Stimulated activated CD8-positive, alpha-beta memory T cell treated with anti-CD3 and anti-CD28 coated beads, Interleukin-7, amount 100 ng/mL, for 1 hour (primary cell): ENCODE measurements around the gene APBA2.
"Not testable (repeated sequence)": the region's sequence is repeated elsewhere in the genome, so short reads cannot be mapped to it uniquely, and the experiment has no call there.

Experiments used
- DNase-seq, 2 donors: peaks; one replicate each; pipeline ENCODE4 v3.0.0-alpha.2; 2020; ENCODE audit warnings: low read depth in 2 of 2

Gene APBA2

GRCh38 chr15:28878209-28878608, 7.6 kb upstream of the APBA2 start:
- no peak for DNase-seq

GRCh38 chr15:28879551-28879950, 6.2 kb upstream of the APBA2 start:
- DNase-seq, result no peak

- DNase-seq, result no peak
Observed at GRCh38 chr15:28880680-28881079, 5.1 kb upstream of the APBA2 start.

DNA sequence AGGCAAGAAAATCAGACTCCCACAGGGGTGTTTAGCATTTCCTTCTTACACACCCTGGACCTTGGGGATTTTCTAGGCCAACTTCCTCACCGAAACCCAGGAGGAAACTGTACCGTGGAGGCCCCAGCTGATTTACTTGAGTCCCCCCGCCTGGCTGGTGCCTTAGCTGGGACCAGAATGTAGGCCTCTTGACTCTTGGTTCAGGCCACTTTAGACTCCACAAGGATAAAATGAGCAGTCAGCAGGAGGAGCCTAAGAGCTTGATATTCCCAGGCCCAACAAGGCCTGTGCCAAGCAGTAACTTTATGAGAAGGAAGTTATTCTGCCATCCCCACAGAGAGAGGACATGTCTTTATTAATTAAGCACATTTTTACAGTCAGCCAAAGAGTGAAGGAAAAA, 4.6 kb upstream of the APBA2 start:
- DNase-seq, result no peak

DNA sequence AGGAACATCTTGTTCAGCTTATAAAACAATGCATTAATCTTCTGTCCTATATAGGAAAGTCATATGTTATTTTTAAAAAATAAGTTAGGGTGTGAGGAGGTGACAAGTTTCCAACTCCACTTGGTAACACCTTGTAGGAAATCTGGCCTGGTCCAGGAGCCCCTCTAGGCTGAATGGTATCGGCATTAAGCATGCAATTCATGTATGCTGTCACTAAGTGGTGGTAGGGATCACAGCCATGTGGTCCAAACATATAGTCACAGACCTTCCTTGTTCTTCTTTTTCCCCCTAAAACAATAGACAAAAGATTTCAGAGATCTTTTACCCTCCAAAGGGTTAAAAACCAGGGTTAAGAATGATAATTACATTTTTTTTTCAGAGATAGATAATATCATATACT, 4.2 kb upstream of the APBA2 start:
- DNase-seq, result no peak

DNA sequence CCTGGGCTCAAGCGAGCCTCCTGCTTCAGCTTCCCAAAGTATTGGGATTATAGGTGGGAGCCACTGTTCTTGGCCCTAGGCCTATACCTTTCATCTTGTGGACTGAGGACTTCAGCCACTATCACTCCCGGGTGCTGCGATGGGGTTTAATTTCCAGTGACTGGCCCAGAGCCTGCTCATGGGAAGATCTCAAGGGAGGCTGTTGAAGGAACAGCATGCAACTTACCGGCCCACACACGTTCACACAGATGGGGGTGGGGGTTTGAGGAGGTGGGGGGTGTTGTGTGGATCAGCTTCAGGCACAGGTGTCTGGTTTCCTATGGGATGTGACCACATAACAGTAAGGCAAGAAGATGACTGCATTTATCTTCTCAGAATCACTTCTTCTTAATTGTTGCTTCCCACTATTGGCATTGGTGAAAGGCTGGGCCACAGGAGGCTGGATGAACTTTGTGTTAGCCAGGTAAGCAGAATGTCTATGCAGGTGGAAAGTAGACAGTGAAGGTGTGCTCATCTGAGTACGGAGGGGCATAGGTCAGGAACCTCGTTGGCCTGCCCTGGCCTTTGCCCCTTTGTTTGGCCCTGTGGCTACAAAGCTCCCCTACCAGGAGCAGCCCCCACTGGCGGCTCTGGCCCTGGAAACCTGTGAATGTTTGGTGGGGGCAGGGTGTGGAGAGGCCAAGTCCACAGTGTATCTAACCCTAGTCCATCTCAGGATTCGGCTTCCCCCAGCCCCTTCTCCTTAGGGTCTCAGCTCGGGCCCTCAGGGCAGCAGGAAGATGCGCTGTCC, 1.4 kb upstream of the APBA2 start:
- DNase-seq, result no peak

GRCh38 chr15:28885128-28885629, 595 bp upstream of the APBA2 start:
- no peak for DNase-seq

DNA sequence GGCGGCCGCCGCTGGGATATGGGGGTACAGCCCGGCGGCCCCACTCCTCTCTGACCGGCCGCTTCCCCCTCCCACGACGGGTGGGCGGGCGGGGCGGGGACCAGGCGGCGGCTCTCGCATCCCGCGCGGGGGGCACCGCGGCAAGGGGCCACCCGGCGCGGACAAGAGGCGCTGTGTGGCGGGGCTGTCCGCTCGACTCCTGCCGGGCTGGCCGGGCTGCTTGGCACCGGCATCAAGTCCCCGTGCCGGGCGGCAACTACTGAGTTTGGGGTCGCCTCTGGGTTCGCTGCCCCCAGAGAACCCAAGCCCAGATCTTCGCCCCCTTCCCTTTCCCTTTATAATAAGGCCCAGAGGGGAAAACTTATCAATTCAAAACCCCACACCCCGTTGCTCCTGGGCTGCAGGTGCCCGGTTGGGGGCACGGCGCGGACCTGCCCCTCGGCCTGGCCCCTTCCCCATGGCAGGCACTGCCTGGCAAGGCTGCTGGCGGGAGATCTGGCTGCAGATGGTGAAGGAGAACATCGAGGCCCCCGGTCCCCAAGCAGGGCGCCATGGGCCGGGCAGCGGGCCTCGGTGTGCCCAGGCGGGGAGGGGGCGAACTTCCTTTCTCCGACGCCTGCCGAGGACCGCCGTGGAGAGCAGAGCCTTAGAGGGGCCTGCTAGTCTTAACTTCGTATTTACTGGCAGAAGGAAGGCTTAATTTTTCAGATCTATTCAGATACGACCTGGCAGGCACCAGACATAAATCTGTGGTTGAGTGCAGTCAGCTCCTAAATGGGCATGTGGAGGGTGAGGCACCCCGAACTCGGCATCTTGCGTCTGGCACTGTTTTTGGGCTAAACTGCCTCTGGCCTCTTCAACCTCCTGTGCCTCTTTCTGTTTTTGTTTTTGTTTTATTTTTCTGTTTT, 911 bp downstream of the APBA2 start:
- DNase-seq, result no peak

DNA sequence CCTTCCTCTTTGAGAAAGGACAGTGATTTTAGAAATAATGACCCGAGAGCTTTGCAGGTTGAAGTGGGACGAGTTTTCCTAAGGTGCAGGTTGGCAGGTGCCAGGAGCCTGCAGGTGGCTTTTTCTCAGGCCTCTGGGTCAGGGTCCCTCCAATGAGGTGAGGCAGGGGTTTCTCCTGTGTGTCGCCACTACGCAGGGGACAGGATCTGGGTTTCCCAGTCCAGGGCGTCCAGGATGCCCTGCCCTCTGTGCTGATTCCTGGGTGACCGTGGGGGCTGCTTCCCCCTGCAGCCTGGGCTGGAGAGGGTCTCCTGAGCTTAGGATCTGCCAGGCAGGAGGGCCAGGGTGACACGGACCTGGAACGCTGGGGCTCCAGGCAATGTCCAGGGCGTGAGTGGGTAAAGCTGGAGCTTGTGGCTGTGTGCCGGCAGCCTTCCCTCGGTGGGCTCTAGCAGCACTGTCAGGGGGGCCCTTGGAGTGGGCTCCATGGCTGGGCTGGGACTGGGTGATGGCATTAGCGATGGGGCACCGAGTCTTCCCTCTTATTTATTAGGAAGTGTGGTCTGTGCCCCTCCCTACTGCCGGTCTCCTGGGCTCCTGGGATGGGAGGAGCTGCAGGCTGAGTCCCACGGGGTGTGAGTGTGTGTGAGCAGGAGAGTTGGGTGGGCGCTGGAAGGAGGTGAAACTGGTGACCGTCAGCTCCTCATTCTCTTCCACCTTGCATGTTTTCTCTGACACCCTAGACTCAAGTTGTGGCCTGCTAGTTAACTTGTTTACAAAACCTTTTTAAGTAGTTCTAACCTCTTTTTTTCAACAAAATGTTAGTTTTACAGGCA, 1.8 kb downstream of the APBA2 start:
- no peak for DNase-seq

GRCh38 chr15:28888302-28888894, 2.6 kb downstream of the APBA2 start:
- no peak for DNase-seq

- DNase-seq, result no peak
Observed at GRCh38 chr15:28888900-28889299, 3.1 kb downstream of the APBA2 start.

DNA sequence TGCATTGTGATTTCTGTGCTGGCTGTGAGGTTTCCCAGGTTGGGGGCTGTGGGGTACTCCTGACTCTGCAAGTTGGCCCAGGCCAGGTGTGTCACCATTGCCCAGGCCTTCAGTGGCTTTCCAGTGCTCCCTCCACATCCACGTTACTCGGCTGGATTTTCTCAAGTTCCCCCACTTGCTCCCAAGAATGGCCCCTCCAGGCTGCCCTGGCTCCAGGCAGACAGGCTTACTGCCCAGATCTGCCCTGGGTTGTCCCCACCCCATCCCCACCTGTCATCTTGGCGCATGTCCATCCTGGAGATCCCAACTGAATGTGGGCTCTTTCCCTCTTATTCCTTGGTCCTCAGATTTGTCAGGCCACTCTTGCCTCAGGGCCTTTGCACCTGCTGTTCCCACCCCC, 3.6 kb downstream of the APBA2 start:
- DNase-seq, result no peak

- DNase-seq, result not testable (repeated sequence)
Observed at GRCh38 chr15:28889871-28890270, 4.1 kb downstream of the APBA2 start.

DNA sequence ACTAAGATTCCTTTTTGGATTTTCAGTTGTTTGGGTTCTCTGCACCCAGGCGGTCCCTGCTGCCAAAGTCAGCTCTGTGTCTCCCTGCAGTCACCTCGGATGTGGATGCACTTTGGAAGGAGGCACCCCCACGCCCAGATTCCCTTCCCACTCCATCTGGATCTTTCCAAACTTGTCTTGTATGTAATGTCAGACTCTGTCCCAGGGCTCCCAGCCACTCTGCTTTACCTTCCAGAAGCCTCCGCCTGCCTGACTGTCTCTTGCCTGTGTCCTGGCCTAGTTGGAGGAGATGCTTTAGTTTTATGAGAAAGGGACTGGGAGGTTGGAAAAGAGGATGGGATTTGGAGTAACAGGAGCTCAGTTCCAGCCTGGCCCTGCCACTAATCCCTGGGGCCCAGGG, 4.5 kb downstream of the APBA2 start:
- not testable (repeated sequence) for DNase-seq

GRCh38 chr15:28890711-28891495, 5.1 kb downstream of the APBA2 start:
- no peak for DNase-seq

- no peak for DNase-seq
Observed at GRCh38 chr15:28891588-28891987, 5.8 kb downstream of the APBA2 start.

GRCh38 chr15:28892789-28893610, 7.2 kb downstream of the APBA2 start:
- no peak for DNase-seq

DNA sequence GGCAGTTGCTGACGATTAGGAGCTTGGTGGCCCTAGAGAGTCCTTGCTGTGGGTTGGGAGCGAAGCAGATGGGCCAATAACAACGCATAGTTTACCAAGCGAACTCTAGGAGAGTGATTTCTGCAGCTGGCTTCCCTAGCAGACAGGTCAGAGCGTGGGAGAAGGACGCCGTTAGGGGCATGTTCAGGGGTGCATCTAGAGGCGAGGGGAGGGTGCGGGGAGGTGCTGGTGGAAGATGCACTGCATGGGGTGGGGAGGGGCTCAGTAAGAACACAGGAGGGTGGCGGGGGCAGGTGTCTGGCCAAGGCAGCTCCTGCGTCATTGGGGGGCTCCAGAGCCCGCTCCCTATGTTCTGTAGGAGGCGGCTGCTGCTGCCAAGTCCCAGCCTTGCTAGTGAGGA, 8.9 kb downstream of the APBA2 start:
- no peak for DNase-seq

GRCh38 chr15:28895146-28895545, 9.4 kb downstream of the APBA2 start:
- no peak for DNase-seq

DNA sequence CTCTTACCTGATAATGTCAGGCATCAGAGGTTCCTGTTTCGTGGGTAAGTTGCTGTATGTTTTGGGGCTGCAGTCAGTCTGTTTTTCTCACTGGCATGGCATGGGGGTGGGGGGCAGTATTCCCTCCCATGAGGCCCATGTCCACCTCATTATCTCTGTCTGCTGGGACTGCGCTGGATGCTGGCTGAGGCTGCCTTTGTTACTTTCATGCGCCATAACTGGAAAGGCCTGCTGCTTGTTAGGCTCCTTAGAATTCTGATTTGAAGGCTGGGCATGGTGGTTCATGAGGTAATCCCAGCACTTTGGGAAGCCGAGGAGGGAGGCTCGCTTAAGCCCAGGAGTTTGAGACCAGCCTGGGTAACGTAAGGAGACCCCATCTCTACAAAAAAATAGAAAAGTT, 9.8 kb downstream of the APBA2 start:
- DNase-seq, result no peak
